Urothelium cell line (cell line): ENCODE data around the gene SAMD14.

ENCODE experiments used
- DNase-seq: peaks from one replicate; pipeline ENCODE4 v3.0.0; 2011; ENCODE audit warnings: low spot score, mixed read lengths
- FAIRE-seq: peaks from 2 replicates; lab custom pipeline; 2011; peaks lifted over from hg19 to GRCh38; lab: Jason Lieb, UNC

The SAMD14 gene

GRCh38 chr17:50099003-50099402 lies 31.0 kb downstream of the SAMD14 start:
- no peak for DNase-seq
- FAIRE-seq: no peak

- FAIRE-seq: no peak
- no peak for DNase-seq
Observed at GRCh38 chr17:50098583-50098982, 31.4 kb downstream of the SAMD14 start.

- no peak for FAIRE-seq
- DNase-seq: no peak
Observed at GRCh38 chr17:50097926-50098325, 32.0 kb downstream of the SAMD14 start.

- DNase-seq (no peak), FAIRE-seq (no peak)
Observed at GRCh38 chr17:50097455-50097854, 32.5 kb downstream of the SAMD14 start.

GRCh38 chr17:50096758-50097157 lies 33.2 kb downstream of the SAMD14 start:
- FAIRE-seq (no peak), DNase-seq (no peak)

- no peak for FAIRE-seq
Observed at GRCh38 chr17:50096092-50096491, 33.9 kb downstream of the SAMD14 start.

GRCh38 chr17:50095626-50096037 lies 34.3 kb downstream of the SAMD14 start:
- FAIRE-seq: no peak
- DNase-seq: no peak

More at GRCh38 chr17:50096092-50096491, 33.9 kb downstream of the SAMD14 start:
- DNase-seq: no peak

- DNase-seq: peak; percentile 98
- peak; percentile 89 for FAIRE-seq
Observed at GRCh38 chr17:50094753-50095619, 35.0 kb downstream of the SAMD14 start, which contains the start of gene PDK2. TSS of gene PDK2 (plus strand) at chr17:50095351. CDS start at chr17:50095436, 85 bp downstream.

GRCh38 chr17:50094243-50094752 lies 35.7 kb downstream of the SAMD14 start:
- no peak for FAIRE-seq
- DNase-seq: peak; percentile 84

- no peak for DNase-seq
- no peak for FAIRE-seq
Observed at GRCh38 chr17:50093807-50094206, 36.2 kb downstream of the SAMD14 start.

GRCh38 chr17:50093246-50093645 lies 36.7 kb downstream of the SAMD14 start:
- DNase-seq (no peak), FAIRE-seq (no peak)

- DNase-seq (no peak), FAIRE-seq (no peak)
Observed at GRCh38 chr17:50091918-50092285, 38.1 kb downstream of the SAMD14 start.

GRCh38 chr17:50090971-50091917 lies 38.7 kb downstream of the SAMD14 start:
- FAIRE-seq: no peak
- no peak for DNase-seq

- no peak for FAIRE-seq
- no peak for DNase-seq
Observed at GRCh38 chr17:50090071-50090470, 39.9 kb downstream of the SAMD14 start.

- FAIRE-seq: no peak
- DNase-seq: no peak
Observed at GRCh38 chr17:50088952-50089825, 40.8 kb downstream of the SAMD14 start.

GRCh38 chr17:50087912-50088405 lies 42.0 kb downstream of the SAMD14 start:
- peak; percentile 30 for FAIRE-seq
- no peak for DNase-seq

GRCh38 chr17:50087246-50087911 lies 42.6 kb downstream of the SAMD14 start:
- peak; percentile 66 for FAIRE-seq
- DNase-seq: peak; percentile 78

- FAIRE-seq (no peak), DNase-seq (no peak)
Observed at GRCh38 chr17:50081757-50082156, 48.2 kb downstream of the SAMD14 start.

GRCh38 chr17:50080827-50081226 lies 49.1 kb downstream of the SAMD14 start:
- no peak for FAIRE-seq
- no peak for DNase-seq

- DNase-seq: no peak
- FAIRE-seq: peak; percentile 90
Observed at GRCh38 chr17:50080096-50080480, 49.9 kb downstream of the SAMD14 start.
